Measurements from ENCODE around the gene LMAN1L. TPM values are rescaled to one million over a fixed set of nuclear protein-coding genes. Genes with fewer than 3 reads are reported as not detected.

Gene LMAN1L
- total and polyA plus RNA-seq, 3 donors from 2014 or later: 2.2 to 4.6 (median 4.3) TPM

DNA sequence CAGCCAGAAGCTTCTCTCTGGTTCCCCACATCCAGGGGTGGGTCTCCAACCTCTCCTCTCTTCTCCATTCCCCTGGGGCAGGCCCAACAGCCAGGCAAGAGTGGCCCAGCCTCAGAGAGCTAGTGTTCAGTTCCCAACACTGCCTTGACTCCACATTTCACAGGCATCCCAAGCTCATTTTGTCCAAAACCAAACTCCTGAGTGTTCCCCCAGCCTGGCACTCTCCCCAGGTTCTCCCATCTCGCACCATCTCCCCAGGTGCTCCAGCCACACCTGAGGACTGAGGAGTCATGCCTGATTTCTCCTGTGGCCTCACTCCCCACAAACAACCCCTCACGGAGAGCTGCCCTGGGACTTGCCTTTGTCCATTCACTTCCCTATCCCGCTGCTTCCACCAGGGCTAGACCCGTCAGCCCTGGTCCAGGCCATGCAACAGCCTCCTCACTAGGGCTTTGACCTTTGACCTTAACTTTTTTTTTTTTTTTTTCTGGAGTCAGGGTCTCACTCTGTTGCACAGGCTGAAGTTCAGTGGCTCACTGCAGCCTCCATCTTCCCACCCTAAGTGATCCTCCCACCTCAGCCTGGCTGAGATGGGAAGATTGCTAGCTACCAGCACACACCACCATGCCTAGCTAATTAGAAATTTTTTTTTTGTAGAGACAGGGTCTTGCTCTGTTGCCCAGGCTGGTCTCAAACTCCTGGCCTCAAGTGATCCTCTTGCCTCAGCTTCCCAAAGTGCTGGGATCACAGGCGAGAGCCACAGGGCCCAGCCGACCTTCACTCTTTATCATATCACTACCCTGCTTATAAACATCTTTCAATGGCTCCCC, 34.7 kb upstream of the LMAN1L start:
- Histone ChIP-seq H3K36me3 (ENCODE audit: low read depth, missing control alignments) (no peaks in the 10 kb centered on the region), H3K27me3 (no peaks in the 10 kb centered on the region), H3K27ac (peak overlapping the region in 1 of 2 donors; percentile 60), H3K4me3 (no peak overlapping the region), H3K9me3 (no peaks in the 10 kb centered on the region), H3K4me1 (peaks cover 36% of the 10 kb centered on the region)
- 83 to 87% methylated on average over 6 of the region's 6 CpGs for WGBS, 2 donors
- intact Hi-C loops (cut with DNase I; ENCODE audit: low total_unique reads): no loop called here
- DNase-seq: no peak
- no peak for TF ChIP-seq POLR2A (IDR thresholded peaks at IDR 0.05)
- TF ChIP-seq, protein P1, sequence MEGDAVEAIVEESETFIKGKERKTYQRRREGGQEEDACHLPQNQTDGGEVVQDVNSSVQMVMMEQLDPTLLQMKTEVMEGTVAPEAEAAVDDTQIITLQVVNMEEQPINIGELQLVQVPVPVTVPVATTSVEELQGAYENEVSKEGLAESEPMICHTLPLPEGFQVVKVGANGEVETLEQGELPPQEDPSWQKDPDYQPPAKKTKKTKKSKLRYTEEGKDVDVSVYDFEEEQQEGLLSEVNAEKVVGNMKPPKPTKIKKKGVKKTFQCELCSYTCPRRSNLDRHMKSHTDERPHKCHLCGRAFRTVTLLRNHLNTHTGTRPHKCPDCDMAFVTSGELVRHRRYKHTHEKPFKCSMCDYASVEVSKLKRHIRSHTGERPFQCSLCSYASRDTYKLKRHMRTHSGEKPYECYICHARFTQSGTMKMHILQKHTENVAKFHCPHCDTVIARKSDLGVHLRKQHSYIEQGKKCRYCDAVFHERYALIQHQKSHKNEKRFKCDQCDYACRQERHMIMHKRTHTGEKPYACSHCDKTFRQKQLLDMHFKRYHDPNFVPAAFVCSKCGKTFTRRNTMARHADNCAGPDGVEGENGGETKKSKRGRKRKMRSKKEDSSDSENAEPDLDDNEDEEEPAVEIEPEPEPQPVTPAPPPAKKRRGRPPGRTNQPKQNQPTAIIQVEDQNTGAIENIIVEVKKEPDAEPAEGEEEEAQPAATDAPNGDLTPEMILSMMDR (IDR thresholded peaks at IDR 0.05): no peak

DNA sequence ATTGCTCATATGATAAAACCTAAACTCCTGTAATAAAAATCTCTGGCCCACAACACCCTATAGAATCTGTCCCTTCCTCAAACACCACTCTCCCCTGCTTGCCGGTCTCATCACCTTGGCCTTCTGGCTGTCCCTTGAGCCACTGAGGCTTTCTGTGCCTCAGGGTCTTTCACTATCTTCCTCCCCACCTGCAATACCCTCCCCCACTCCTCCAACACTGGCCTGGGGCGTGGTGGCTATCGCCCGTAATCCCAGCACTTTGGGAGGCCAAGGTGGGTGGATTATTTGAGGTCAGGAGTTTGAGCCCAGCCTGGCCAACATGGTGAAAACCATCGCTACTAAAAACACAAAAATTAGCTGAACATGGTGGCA, 34.0 kb upstream of the LMAN1L start:
- intact Hi-C loops (cut with DNase I; ENCODE audit: low total_unique reads): no loop called here
- 82 to 84% methylated on average over 5 of the region's 5 CpGs for WGBS, 2 donors
- H3K36me3 ChIP-seq (ENCODE audit: low read depth, missing control alignments): no peaks in the 10 kb centered on the region
- H3K4me3 ChIP-seq: no peak overlapping the region
- no peak for DNase-seq
- H3K27me3 ChIP-seq: no peaks in the 10 kb centered on the region
- TF ChIP-seq, protein P1 (IDR thresholded peaks at IDR 0.05): no peak
- no peak for TF ChIP-seq POLR2A (IDR thresholded peaks at IDR 0.05)
- no peaks in the 10 kb centered on the region for H3K9me3 ChIP-seq
- H3K27ac ChIP-seq: peak overlapping the region in 1 of 2 donors; percentile 60
- peaks cover 42% of the 10 kb centered on the region for H3K4me1 ChIP-seq

DNA sequence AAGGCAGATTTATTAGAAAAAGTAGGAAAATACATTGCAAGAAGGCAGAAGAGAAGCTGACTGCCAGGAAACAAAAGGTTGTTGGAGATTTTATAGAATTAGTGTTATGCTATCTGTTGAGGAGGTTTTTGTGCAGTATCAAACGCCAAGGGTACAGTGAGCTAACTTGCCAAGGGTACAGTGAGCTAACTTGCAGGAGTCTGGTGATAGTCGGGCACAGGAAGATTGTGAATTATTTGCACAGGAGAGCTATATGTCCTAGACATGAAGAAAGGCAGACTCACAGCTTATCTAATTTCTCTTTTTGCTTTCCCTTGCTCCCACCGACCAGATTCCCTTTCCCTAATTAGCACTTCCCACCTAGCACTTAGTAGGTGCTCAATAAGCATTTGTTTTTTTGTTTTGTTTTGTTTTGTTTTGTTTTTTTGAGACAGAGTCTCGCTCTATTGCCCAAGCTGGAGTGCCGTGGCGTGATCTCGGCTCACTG, 33.4 kb upstream of the LMAN1L start:
- 65 to 76% methylated on average over 7 of the region's 7 CpGs for WGBS, 2 donors
- DNase-seq: no peak
- intact Hi-C loops (cut with DNase I; ENCODE audit: low total_unique reads): no loop called here
- Histone ChIP-seq H3K27me3 (no peaks in the 10 kb centered on the region), H3K36me3 (ENCODE audit: low read depth, missing control alignments) (no peaks in the 10 kb centered on the region), H3K27ac (no peak overlapping the region), H3K4me3 (no peak overlapping the region), H3K9me3 (no peaks in the 10 kb centered on the region), H3K4me1 (peaks cover 45% of the 10 kb centered on the region)
- TF ChIP-seq POLR2A (IDR thresholded peaks at IDR 0.05): no peak
- TF ChIP-seq, protein P1 (IDR thresholded peaks at IDR 0.05): no peak

DNA sequence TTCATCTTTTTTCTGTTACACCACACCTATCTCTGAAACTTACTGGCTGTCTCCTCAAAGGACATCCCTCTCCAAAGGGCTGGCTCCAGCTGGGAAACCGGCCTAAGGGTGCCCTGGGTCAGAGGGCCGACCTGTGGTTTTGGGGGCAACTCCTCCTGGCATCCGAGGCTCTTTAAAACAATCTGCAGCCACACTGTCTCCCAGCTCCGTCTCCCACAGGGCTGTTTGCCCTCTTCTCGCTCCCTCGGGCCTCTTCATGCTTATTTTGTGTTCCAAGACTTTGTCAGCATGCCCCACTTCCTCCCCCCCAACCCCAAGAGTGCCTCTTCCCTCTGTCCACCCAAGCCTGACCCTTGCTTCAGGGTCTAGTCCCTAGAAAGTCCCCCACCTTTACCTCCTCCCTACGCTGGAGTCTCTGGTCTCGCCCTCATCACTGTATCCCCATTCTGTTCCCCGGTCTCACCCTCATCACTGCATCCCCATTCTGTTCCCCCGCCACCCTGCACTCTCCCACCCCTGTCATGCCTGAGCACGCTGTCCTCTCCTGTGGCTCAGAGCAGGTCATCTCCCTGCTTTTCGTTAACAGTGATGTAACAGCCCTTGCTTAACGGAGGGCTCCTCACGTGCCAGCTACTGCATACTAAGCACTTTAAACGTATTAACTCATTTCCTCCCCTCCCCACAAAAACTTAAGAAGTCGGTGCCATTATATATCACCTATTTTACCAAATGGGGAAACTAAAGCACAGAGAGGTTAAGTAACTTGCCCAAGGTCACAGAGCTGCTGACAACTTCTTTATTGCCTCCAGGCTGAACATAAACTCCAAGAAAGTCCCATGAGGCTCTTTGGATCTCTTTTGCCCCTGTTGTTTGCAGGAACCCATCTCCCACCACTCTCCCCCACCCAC, 31.9 kb upstream of the LMAN1L start:
- peak overlapping the region; percentile 39 to 93 for H3K4me3 ChIP-seq

More for the DNA sequence above, 31.9 kb upstream of the LMAN1L start:
- intact Hi-C loops (cut with DNase I; ENCODE audit: low total_unique reads): loop anchor here (5.0 kb wide), 1 partner anchor 62 kb away; the partner anchor contains the start of gene ULK3
- WGBS, 2 donors: 46 to 53% methylated on average over 16 of the region's 16 CpGs
- TF ChIP-seq, protein P1 (IDR thresholded peaks at IDR 0.05): no peak
- no peak for TF ChIP-seq POLR2A (IDR thresholded peaks at IDR 0.05)
- Histone ChIP-seq H3K9me3 (no peaks in the 10 kb centered on the region), H3K4me1 (peaks cover 45% of the 10 kb centered on the region), H3K36me3 (ENCODE audit: low read depth, missing control alignments) (no peaks in the 10 kb centered on the region), H3K27ac (no peak overlapping the region), H3K27me3 (no peaks in the 10 kb centered on the region)
- DNase-seq: peak; percentile 38
